Immature natural killer cell (primary cell): ENCODE results near the gene BIK. TPM values are rescaled to one million over a fixed set of nuclear protein-coding genes. Genes with fewer than 3 reads are reported as not detected.
"Not testable (repeated sequence)": the region's sequence is repeated elsewhere in the genome, so short reads cannot be mapped to it uniquely, and the experiment has no call there.

ENCODE experiments used
- DNase-seq, 3 donors: peaks; one replicate each; pipeline ENCODE4 v3.0.0; 2022; ENCODE audit warnings: mixed read lengths in 1 of 3
- H3K27ac Mint-ChIP-seq, 6 donors: one replicate each; pipeline ENCODE4 v1.8.0; 2020; ENCODE audit warnings: mixed read lengths in 6 of 6, mild to moderate bottlenecking in 5 of 6, inconsistent platforms in 4 of 6, moderate library complexity in 3 of 6
- H3K27me3 Mint-ChIP-seq, 3 donors: one replicate each; pipeline ENCODE4 v1.8.0; 2020 to 2021; ENCODE audit warnings: low read depth in 3 of 3, mild to moderate bottlenecking in 3 of 3, mixed read lengths in 3 of 3, moderate library complexity in 3 of 3, inconsistent platforms in 1 of 3
- H3K36me3 Mint-ChIP-seq, 3 donors: one replicate each; pipeline ENCODE4 v1.8.0; 2020; ENCODE audit warnings: mixed read lengths in 3 of 3, inconsistent platforms in 2 of 3, mild to moderate bottlenecking in 2 of 3
- H3K4me1 Mint-ChIP-seq, 2 donors: one replicate each; pipeline ENCODE4 v1.8.0; 2020; ENCODE audit warnings: inconsistent platforms in 2 of 2, mild to moderate bottlenecking in 2 of 2, mixed read lengths in 2 of 2, moderate library complexity in 1 of 2
- H3K4me3 Mint-ChIP-seq, 5 donors: one replicate each; pipeline ENCODE4 v1.8.0; 2020; ENCODE audit warnings: mild to moderate bottlenecking in 5 of 5, mixed read lengths in 5 of 5, inconsistent platforms in 3 of 5, moderate library complexity in 3 of 5
- H3K9me3 Mint-ChIP-seq, 6 donors: one replicate each; pipeline ENCODE4 v1.8.0; 2020; ENCODE audit warnings: mild to moderate bottlenecking in 6 of 6, mixed read lengths in 6 of 6, inconsistent platforms in 4 of 6, moderate library complexity in 3 of 6
- polyA plus RNA-seq, 3 donors: library from polyadenylated mRNA; unstranded; fragments of 300-500 nt; fragmentation: Illumina TruSeq; gene quantifications; one replicate each; pipeline ENCODE4 v1.2.3, GENCODE V29; 2021

Gene BIK
- polyA plus RNA-seq, 3 donors from 2014 or later, result 0.45 to 1.6 TPM; not detected in 1

GRCh38 chr22:43131773-43132501 is 21.4 kb downstream of the BIK start:
- DNase-seq, result no peak
- Mint-ChIP-seq H3K36me3 (peaks cover 0 to 5% (median 3%) of the 10 kb centered on the region in 3 donors), H3K9me3 (no peaks in the 10 kb centered on the region), H3K27me3 (peaks cover 0 to 2% (median 0%) of the 10 kb centered on the region in 3 donors), H3K27ac (no peak overlapping the region), H3K4me1 (peaks cover 0 to 1% of the 10 kb centered on the region in 2 donors), H3K4me3 (no peak overlapping the region)

- DNase-seq, result no peak
- Mint-ChIP-seq H3K27ac (no peak overlapping the region), H3K4me1 (peaks cover 0 to 1% of the 10 kb centered on the region in 2 donors), H3K27me3 (peaks cover 0 to 2% (median 0%) of the 10 kb centered on the region in 3 donors), H3K36me3 (peaks cover 0 to 10% (median 7%) of the 10 kb centered on the region in 3 donors), H3K4me3 (no peak overlapping the region), H3K9me3 (no peaks in the 10 kb centered on the region)
Measured at GRCh38 chr22:43133401-43133800, 22.9 kb downstream of the BIK start.

GRCh38 chr22:43134553-43134952 is 24.0 kb downstream of the BIK start:
- H3K36me3 Mint-ChIP-seq, result peaks cover 0 to 14% (median 10%) of the 10 kb centered on the region in 3 donors
- H3K27ac Mint-ChIP-seq, result no peak overlapping the region
- no peak for DNase-seq
- no peaks in the 10 kb centered on the region for H3K9me3 Mint-ChIP-seq
- H3K4me3 Mint-ChIP-seq, result no peak overlapping the region
- peaks cover 0 to 2% (median 0%) of the 10 kb centered on the region in 3 donors for H3K27me3 Mint-ChIP-seq
- H3K4me1 Mint-ChIP-seq, result peaks cover 0 to 1% of the 10 kb centered on the region in 2 donors

- H3K27ac Mint-ChIP-seq, result no peak overlapping the region
- H3K4me1 Mint-ChIP-seq, result peaks cover 1 to 3% of the 10 kb centered on the region in 2 donors
- DNase-seq, result no peak
- no peak overlapping the region for H3K4me3 Mint-ChIP-seq
- peaks cover 0 to 14% (median 10%) of the 10 kb centered on the region in 3 donors for H3K36me3 Mint-ChIP-seq
- H3K27me3 Mint-ChIP-seq, result peaks cover 0 to 3% (median 0%) of the 10 kb centered on the region in 3 donors
- H3K9me3 Mint-ChIP-seq, result no peaks in the 10 kb centered on the region
Measured at GRCh38 chr22:43135565-43135964, 25.0 kb downstream of the BIK start.

GRCh38 chr22:43136255-43136654 is 25.7 kb downstream of the BIK start:
- peak; percentile 21 to 33 (median 24) for DNase-seq
- Mint-ChIP-seq H3K27ac (peak overlapping the region in 1 of 6 donors; percentile 44), H3K27me3 (peaks cover 0 to 2% (median 0%) of the 10 kb centered on the region in 3 donors), H3K4me3 (no peak overlapping the region), H3K4me1 (peaks cover 4 to 8% of the 10 kb centered on the region in 2 donors), H3K9me3 (no peaks in the 10 kb centered on the region), H3K36me3 (peaks cover 0 to 14% (median 10%) of the 10 kb centered on the region in 3 donors)

GRCh38 chr22:43136801-43137200 is 26.3 kb downstream of the BIK start:
- no peak overlapping the region for H3K4me3 Mint-ChIP-seq
- H3K27me3 Mint-ChIP-seq, result peaks cover 0 to 2% (median 0%) of the 10 kb centered on the region in 3 donors
- no peak overlapping the region for H3K27ac Mint-ChIP-seq
- H3K9me3 Mint-ChIP-seq, result no peaks in the 10 kb centered on the region
- H3K4me1 Mint-ChIP-seq, result peaks cover 8% of the 10 kb centered on the region in 2 donors
- DNase-seq, result no peak
- peaks cover 0 to 14% (median 10%) of the 10 kb centered on the region in 3 donors for H3K36me3 Mint-ChIP-seq

- peaks cover 0 to 16% (median 7%) of the 10 kb centered on the region in 3 donors for H3K27me3 Mint-ChIP-seq
- H3K27ac Mint-ChIP-seq, result peak within 1 kb of the TSS; percentile 80 to 96 (median 91)
- peak within 1 kb of the TSS; percentile 81 to 88 (median 86) for H3K4me3 Mint-ChIP-seq
- H3K36me3 Mint-ChIP-seq, result peaks cover 0 to 6% (median 3%) of the 10 kb centered on the region in 3 donors
- peak; percentile 77 to 87 (median 83) for DNase-seq
- peaks cover 28 to 29% of the 10 kb centered on the region in 2 donors for H3K4me1 Mint-ChIP-seq
- H3K9me3 Mint-ChIP-seq, result no peaks in the 10 kb centered on the region
Measured at GRCh38 chr22:43142880-43143562, 32.5 kb downstream of the BIK start, which contains the start of gene MCAT. Gene MCAT, minus strand, starts transcription at chr22:43143398. Its CDS starts 50 bp downstream, at chr22:43143348.

GRCh38 chr22:43144949-43145348 is 34.4 kb downstream of the BIK start:
- H3K4me1 Mint-ChIP-seq, result peaks cover 36 to 37% of the 10 kb centered on the region in 2 donors
- peak overlapping the region in 2 of 5 donors; percentile 38 to 46 for H3K4me3 Mint-ChIP-seq
- H3K27ac Mint-ChIP-seq, result peak overlapping the region in 3 of 6 donors; percentile 15 to 85 (median 74)
- no peak for DNase-seq
- H3K36me3 Mint-ChIP-seq, result no peaks in the 10 kb centered on the region
- no peaks in the 10 kb centered on the region for H3K9me3 Mint-ChIP-seq
- peaks cover 0 to 19% (median 9%) of the 10 kb centered on the region in 3 donors for H3K27me3 Mint-ChIP-seq

GRCh38 chr22:43145371-43145770 is 34.8 kb downstream of the BIK start:
- not testable (repeated sequence) for DNase-seq, H3K27ac Mint-ChIP-seq, H3K9me3 Mint-ChIP-seq, H3K36me3 Mint-ChIP-seq, H3K4me3 Mint-ChIP-seq
- peaks cover 36 to 37% of the 10 kb centered on the region in 2 donors for H3K4me1 Mint-ChIP-seq
- H3K27me3 Mint-ChIP-seq, result peaks cover 0 to 19% (median 7%) of the 10 kb centered on the region in 3 donors

- Mint-ChIP-seq H3K4me1 (peaks cover 38% of the 10 kb centered on the region in 2 donors), H3K27me3 (peaks cover 0 to 22% (median 7%) of the 10 kb centered on the region in 3 donors)
- not testable (repeated sequence) for H3K36me3 Mint-ChIP-seq, DNase-seq, H3K9me3 Mint-ChIP-seq, H3K27ac Mint-ChIP-seq, H3K4me3 Mint-ChIP-seq
Measured at GRCh38 chr22:43146332-43146731, 35.8 kb downstream of the BIK start.

GRCh38 chr22:43147821-43148220 is 37.3 kb downstream of the BIK start:
- Mint-ChIP-seq H3K27me3 (peaks cover 0 to 16% (median 6%) of the 10 kb centered on the region in 3 donors), H3K9me3 (no peaks in the 10 kb centered on the region), H3K4me1 (peaks cover 34 to 47% of the 10 kb centered on the region in 2 donors), H3K36me3 (no peaks in the 10 kb centered on the region), H3K27ac (peak overlapping the region in 5 of 6 donors; percentile 19 to 66 (median 44)), H3K4me3 (peak overlapping the region; percentile 32 to 71 (median 58))
- no peak for DNase-seq

GRCh38 chr22:43148581-43148980 is 38.0 kb downstream of the BIK start:
- Mint-ChIP-seq H3K4me3 (peak overlapping the region; percentile 12 to 69 (median 38)), H3K27me3 (peaks cover 0 to 12% (median 6%) of the 10 kb centered on the region in 3 donors), H3K27ac (peak overlapping the region; percentile 54 to 84 (median 76)), H3K36me3 (no peaks in the 10 kb centered on the region), H3K9me3 (no peaks in the 10 kb centered on the region), H3K4me1 (peaks cover 34 to 48% of the 10 kb centered on the region in 2 donors)
- DNase-seq, result peak in 2 of 3 donors; percentile 29 to 33

- DNase-seq, result no peak
- Mint-ChIP-seq H3K4me3 (peak overlapping the region; percentile 87 to 96 (median 92)), H3K27me3 (peaks cover 0 to 11% (median 2%) of the 10 kb centered on the region in 3 donors), H3K27ac (peak overlapping the region; percentile 76 to 96 (median 91)), H3K9me3 (no peaks in the 10 kb centered on the region), H3K36me3 (no peaks in the 10 kb centered on the region), H3K4me1 (peaks cover 30 to 44% of the 10 kb centered on the region in 2 donors)
Measured at GRCh38 chr22:43150731-43151206, 40.2 kb downstream of the BIK start.
